Vagina (tissue), 2 donors: ENCODE results near the gene TTC13.

ENCODE experiments used
- POLR2A ChIP-seq, 2 donors: fragments of 450-650 bp; IDR thresholded peaks; one replicate each; pipeline ENCODE4 v1.6.1; 2017; ENCODE audit warnings: antibody characterized with exemption in 2 of 2, mild to moderate bottlenecking in 2 of 2, moderate library complexity in 2 of 2
- POLR2AphosphoS5 ChIP-seq, 2 donors: sonication (generic); formaldehyde crosslinking; IDR thresholded peaks; one replicate each; pipeline ENCODE4 v1.9.0; 2017; ENCODE audit warnings: antibody characterized with exemption in 2 of 2, mild to moderate bottlenecking in 2 of 2, low read depth in 1 of 2; ENCODE audit not compliant: insufficient read depth in 1 of 2
- TF ChIP-seq, protein P1 (sequence below), 3 experiments: fragments of 450-650 bp in 2 of 3; fragments of 200-600 bp in 1 of 3; sonication (generic) in 1 of 3; IDR thresholded peaks; one replicate each; pipeline ENCODE4 v1.5.1; 2017 to 2019; ENCODE audit warnings: antibody characterized with exemption in 3 of 3, mild to moderate bottlenecking in 2 of 3, moderate library complexity in 2 of 3

DNA sequence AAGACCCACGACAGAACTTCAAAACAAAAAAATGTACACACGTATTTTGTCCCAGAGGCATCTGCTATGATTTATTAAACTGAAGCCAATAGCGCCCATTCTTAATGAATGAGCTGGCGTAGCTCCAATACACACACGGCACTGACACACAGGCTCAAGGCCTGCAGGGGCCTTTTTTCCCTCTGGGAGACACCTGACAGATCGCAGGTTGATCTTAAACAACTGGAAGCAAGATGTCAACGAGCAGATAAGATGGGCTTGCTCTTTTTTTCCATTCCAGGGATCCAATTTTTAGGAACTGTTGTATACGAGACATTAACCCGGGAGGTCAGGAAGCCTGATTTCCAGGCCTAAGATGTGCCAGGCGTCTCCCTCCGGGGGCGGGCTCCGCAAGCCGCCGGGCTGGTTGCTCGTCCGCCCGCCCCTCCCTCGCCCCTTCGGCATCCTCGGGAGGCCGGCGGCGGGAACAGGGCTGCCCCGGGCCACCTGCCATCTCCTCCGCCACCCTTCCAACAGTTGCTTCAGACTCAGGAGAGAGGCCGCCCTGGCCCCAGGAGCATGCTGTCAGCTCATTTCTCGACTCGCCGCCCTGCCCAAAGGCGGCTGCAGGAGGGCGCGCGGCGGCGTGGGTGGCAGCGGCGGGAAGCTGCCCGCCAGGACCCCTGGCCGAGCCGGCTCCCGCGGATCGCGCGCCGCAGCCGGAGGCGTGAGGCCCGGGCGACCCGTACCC, 735 bp downstream of the TTC13 start:
- TF ChIP-seq, protein P1, sequence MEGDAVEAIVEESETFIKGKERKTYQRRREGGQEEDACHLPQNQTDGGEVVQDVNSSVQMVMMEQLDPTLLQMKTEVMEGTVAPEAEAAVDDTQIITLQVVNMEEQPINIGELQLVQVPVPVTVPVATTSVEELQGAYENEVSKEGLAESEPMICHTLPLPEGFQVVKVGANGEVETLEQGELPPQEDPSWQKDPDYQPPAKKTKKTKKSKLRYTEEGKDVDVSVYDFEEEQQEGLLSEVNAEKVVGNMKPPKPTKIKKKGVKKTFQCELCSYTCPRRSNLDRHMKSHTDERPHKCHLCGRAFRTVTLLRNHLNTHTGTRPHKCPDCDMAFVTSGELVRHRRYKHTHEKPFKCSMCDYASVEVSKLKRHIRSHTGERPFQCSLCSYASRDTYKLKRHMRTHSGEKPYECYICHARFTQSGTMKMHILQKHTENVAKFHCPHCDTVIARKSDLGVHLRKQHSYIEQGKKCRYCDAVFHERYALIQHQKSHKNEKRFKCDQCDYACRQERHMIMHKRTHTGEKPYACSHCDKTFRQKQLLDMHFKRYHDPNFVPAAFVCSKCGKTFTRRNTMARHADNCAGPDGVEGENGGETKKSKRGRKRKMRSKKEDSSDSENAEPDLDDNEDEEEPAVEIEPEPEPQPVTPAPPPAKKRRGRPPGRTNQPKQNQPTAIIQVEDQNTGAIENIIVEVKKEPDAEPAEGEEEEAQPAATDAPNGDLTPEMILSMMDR (IDR thresholded peaks at IDR 0.05), result no peak
- TF ChIP-seq POLR2A (IDR thresholded peaks at IDR 0.05), result no peak
- no peak for TF ChIP-seq POLR2AphosphoS5 (IDR thresholded peaks at IDR 0.05; ENCODE audit: insufficient read depth in 1 of 2, low read depth in 1 of 2)
